DND-41 (cell line): ENCODE data around the gene CIRBP.
A peak's percentile ranks its signal among the peaks of the same experiment; 100 is the strongest.

Experiments
- ATAC-seq: fragments of 200-7000 bp; cut with Tn5 transposase; 3 replicates; pipeline ENCODE4 v1.9.1; 2021; ENCODE audit warnings: low read depth; ENCODE audit not compliant: insufficient read depth
- DNase-seq: peaks from one replicate; pipeline ENCODE4 v3.0.0-alpha.2; 2020
- H2AFZ ChIP-seq: 2 replicates; pipeline ENCODE4 v1.6.0; 2012; ENCODE audit warnings: low read depth, low read length
- H3K27ac ChIP-seq: 2 replicates; pipeline ENCODE4 v1.5.1; 2012; ENCODE audit warnings: low read length, inconsistent platforms
- H3K27me3 ChIP-seq: fragments of 200-600 bp; sonication (generic); 2 replicates; pipeline ENCODE4 v1.6.0; 2012; ENCODE audit warnings: low read length, mild to moderate bottlenecking, inconsistent platforms; ENCODE audit not compliant: insufficient read depth, poor library complexity
- H3K36me3 ChIP-seq: 2 replicates; pipeline ENCODE4 v1.5.1; 2012; ENCODE audit warnings: low read length, inconsistent platforms; ENCODE audit not compliant: insufficient read depth
- H3K4me1 ChIP-seq: 2 replicates; pipeline ENCODE4 v1.5.1; 2012; ENCODE audit warnings: mild to moderate bottlenecking, low read length; ENCODE audit not compliant: insufficient read depth
- H3K4me2 ChIP-seq: 2 replicates; pipeline ENCODE4 v1.6.0; 2012; ENCODE audit warnings: mild to moderate bottlenecking, moderate library complexity, low read length, inconsistent platforms; ENCODE audit not compliant: insufficient read depth
- H3K4me3 ChIP-seq, 2 experiments: fragments of 200-600 bp in 1 of 2; shearing (Covaris generic) in 1 of 2; 2 replicates each; pipeline ENCODE4 v1.5.1; 2012 to 2016; ENCODE audit warnings: inconsistent platforms in 2 of 2, low read length in 2 of 2, mild to moderate bottlenecking in 2 of 2, low read depth in 1 of 2, moderate library complexity in 1 of 2
- H3K79me2 ChIP-seq: 2 replicates; pipeline ENCODE4 v1.6.0; 2012; ENCODE audit warnings: low read length, inconsistent platforms; ENCODE audit not compliant: insufficient read depth
- H3K9ac ChIP-seq: 2 replicates; pipeline ENCODE4 v1.6.0; 2012; ENCODE audit warnings: low read depth, mild to moderate bottlenecking, inconsistent platforms, low read length, moderate library complexity
- H3K9me3 ChIP-seq: 2 replicates; pipeline ENCODE4 v1.5.1; 2012; ENCODE audit warnings: low read length, moderate library complexity, mild to moderate bottlenecking, inconsistent platforms; ENCODE audit not compliant: insufficient read depth, severe bottlenecking
- H4K20me1 ChIP-seq: 2 replicates; pipeline ENCODE4 v1.6.0; 2012; ENCODE audit warnings: low read length; ENCODE audit not compliant: insufficient read depth
- CTCF ChIP-seq: IDR thresholded peaks from 2 replicates; pipeline ENCODE4 v1.5.1; 2012; ENCODE audit warnings: borderline replicate concordance, low read length, moderate library complexity, mild to moderate bottlenecking; ENCODE audit not compliant: poor library complexity, severe bottlenecking; ENCODE audit errors: extremely low read depth
- EZH2 ChIP-seq: IDR thresholded peaks from 3 replicates; pipeline ENCODE4 v1.6.1; 2012; ENCODE audit warnings: borderline replicate concordance, low read depth, mild to moderate bottlenecking, moderate library complexity, low read length, inconsistent platforms; ENCODE audit not compliant: severe bottlenecking

CIRBP gene

DNA sequence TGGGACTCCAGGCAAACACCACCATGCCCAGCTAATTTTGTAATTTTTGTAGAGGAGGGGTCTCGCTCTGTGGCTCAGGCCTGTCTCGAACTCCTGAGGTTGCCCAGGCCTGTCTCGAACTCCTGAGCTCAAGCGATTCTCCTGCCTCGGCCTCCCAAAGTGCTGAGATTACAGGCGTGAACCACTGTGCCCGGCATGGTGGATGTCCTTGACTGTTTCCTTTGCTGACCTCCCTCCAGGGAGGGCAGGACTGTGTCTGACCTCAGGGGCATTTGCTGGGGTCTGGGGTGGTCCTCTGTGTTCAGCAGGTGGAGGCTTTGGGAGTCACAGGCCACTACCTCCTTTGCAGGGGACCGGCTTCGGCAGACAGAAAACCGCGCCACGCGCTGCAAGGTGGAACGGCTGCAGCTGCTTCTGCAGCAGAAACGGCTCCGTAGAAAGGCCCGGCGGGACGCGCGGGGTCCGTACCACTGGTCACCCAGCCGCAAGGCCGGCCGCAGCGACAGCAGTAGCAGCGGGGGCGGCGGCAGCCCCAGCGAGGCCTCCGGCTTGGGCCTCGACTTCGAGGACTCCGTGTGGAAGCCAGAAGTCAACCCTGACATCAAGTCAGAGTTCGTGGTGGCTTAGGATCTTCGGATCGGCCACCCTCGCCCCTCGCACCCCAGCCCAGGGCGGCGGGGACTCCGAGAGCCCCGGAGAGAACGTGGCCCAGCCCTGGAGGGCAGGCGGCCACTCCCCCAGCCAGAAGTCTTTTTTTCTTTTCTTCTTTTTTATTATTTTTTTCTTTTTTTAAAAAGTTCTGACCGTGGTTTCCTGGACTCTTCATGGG is 12.3 kb upstream of the CIRBP start:
- ATAC-seq (no peak), DNase-seq (no peak)
- Histone ChIP-seq H4K20me1 (peaks cover 47% of the 10 kb centered on the region), H3K9ac (no peak overlapping the region), H3K4me3 (no peak overlapping the region), H3K36me3 (peaks cover 51% of the 10 kb centered on the region), H3K27me3 (no peaks in the 10 kb centered on the region), H2AFZ (no peak overlapping the region), H3K27ac (no peak overlapping the region), H3K4me1 (peaks cover 85% of the 10 kb centered on the region), H3K9me3 (no peaks in the 10 kb centered on the region), H3K79me2 (peaks cover 36% of the 10 kb centered on the region), H3K4me2 (no peak overlapping the region)
- TF ChIP-seq EZH2: no peak
- TF ChIP-seq CTCF: no peak

DNA sequence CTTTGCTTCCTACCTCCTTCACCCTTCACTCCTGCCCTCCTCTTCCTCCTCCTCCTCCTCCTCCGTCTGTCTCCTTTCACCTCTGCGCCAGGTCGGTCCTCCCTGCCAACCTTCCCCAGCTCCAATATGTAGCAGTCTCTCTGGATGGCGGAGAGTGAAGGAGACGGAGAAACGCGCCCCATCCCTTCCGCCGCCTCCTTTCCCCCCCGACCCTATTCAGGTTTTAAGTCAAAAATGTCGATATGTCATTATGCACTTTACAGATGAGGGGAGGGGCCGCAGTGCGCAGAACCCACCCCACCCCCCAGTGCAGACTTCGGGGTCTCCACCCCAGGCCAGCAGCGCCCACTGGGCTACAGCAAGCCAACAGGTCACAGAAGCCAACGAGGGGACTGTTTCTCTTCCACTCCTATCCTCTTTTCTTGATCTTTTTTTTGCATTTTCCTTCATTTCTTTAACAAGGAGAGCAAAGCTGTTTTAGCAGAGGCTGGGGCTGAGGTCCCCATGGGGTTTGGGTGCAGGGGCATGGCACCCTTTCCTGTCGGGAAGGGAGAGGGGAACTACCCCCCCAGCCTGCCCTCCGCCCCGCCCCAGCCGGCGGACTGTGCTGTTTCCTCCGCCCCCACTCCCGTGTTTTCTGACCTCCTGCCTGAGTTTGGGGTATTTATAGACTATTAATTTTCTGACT is 11.5 kb upstream of the CIRBP start:
- ATAC-seq: no peak
- Histone ChIP-seq H3K9ac (no peak overlapping the region), H3K27ac (peak overlapping the region; percentile 39; the same call in 1 of the 2 replicates), H3K36me3 (peaks cover 50% of the 10 kb centered on the region), H3K79me2 (peaks cover 30% of the 10 kb centered on the region), H3K4me3 (no peak overlapping the region), H3K27me3 (no peaks in the 10 kb centered on the region), H2AFZ (no peak overlapping the region), H3K9me3 (no peaks in the 10 kb centered on the region), H3K4me2 (peak overlapping the region; percentile 60; the same call in 1 of the 2 replicates), H3K4me1 (peaks cover 83% of the 10 kb centered on the region), H4K20me1 (peaks cover 40% of the 10 kb centered on the region)
- no peak for DNase-seq
- no peak for TF ChIP-seq EZH2
- TF ChIP-seq CTCF: no peak

DNA sequence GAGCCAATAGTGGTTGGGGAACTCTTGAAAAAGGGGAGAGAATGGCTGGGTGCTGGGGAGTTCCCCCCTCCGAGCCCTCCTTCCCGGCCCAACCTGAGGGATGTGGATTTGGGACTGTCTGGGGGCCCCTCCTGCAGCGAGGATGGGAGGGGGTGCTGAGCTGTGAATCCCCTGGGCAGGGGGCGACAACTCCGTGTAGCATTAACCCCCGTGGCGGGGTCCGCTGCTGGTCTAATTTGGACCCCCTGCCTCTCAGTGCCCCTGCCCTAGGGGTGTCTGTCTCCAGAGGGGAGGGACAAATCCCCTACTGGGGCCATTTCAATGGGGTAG is 11.0 kb upstream of the CIRBP start:
- no peak for ATAC-seq
- DNase-seq: no peak
- Histone ChIP-seq H3K36me3 (peaks cover 50% of the 10 kb centered on the region), H2AFZ (no peak overlapping the region), H3K4me3 (no peak overlapping the region), H4K20me1 (peaks cover 36% of the 10 kb centered on the region), H3K27ac (peak overlapping the region; percentile 39; the same call in 1 of the 2 replicates), H3K9ac (peak overlapping the region; percentile 42; the same call in 1 of the 2 replicates), H3K9me3 (no peaks in the 10 kb centered on the region), H3K4me1 (peaks cover 78% of the 10 kb centered on the region), H3K27me3 (no peaks in the 10 kb centered on the region), H3K4me2 (peak overlapping the region; percentile 60; the same call in 1 of the 2 replicates), H3K79me2 (peaks cover 28% of the 10 kb centered on the region)
- no peak for TF ChIP-seq CTCF
- TF ChIP-seq EZH2: no peak
